D721Med (cell line): ENCODE measurements around the gene FRAT1.
"Not testable (repeated sequence)": the region's sequence is repeated elsewhere in the genome, so short reads cannot be mapped to it uniquely, and the experiment has no call there.

Experiments used
- DNase-seq: peaks from one replicate; pipeline ENCODE4 v3.0.0; 2011; ENCODE audit warnings: low spot score; ENCODE audit not compliant: insufficient read length
- FAIRE-seq: peaks from 2 replicates; lab custom pipeline; 2011; peaks lifted over from hg19 to GRCh38; lab: Jason Lieb, UNC
- CTCF ChIP-seq: IDR thresholded peaks from 2 replicates; pipeline ENCODE4 v1.5.1; 2012; ENCODE audit warnings: mild to moderate bottlenecking, control low read depth; ENCODE audit not compliant: insufficient read depth; ENCODE audit errors: missing control alignments

The FRAT1 gene

DNA sequence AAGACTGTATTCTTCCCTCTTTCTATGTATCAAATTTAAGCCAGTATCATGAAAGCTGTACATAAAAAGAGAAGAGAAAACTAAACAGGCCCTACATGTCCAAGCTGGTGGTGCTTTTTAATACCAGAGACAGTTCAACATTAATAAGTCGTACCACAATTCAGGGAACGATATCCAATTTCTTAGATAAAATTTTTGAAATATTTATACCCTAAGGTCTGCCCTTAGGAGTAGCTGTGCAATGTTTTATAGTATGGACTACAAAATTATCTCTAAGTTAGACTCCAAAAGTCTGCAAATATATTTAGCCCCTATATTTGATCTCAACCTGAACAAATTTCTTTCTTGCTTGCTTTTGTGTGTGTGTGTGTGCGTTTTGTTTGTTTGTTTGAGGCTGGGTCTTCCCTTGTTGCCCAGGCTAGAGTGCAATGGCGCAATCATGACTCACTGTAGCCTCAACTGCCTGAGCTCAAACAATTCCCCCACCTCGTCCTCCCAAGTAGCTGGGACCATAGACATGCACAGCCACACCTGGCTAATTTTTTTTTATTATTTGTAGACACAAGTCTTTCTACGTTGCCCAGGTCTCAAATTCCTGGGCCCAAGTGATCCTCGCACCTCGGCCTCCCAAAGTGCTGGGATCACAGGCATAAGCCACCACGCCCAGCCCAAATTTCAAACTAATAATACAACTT is 39.8 kb upstream of the FRAT1 start:
- no peak for DNase-seq
- no peak for TF ChIP-seq CTCF
- FAIRE-seq: no peak

DNA sequence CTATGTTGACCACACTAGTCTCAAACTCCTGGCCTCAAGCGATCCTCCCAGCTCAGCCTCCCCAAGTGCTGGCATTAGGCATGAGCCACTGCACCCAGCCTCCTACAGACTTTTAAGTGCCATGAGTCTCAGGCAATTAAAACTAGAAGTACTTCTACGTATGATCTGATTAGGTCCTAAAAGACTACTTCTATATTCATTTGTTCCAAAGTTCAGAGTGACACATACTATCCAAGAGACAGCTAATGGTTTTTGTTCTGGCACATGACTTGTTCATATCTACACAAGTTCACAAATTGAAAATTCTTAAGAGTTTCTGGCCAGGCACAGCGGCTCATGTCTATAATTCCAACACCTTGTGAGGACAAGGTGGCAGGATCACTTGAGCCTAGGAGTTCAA is 38.3 kb upstream of the FRAT1 start:
- no peak for FAIRE-seq
- no peak for DNase-seq
- TF ChIP-seq CTCF: no peak

- FAIRE-seq, DNase-seq: not testable (repeated sequence)
Observed at GRCh38 chr10:97290076-97290475, 29.0 kb upstream of the FRAT1 start.

- DNase-seq, FAIRE-seq: not testable (repeated sequence)
Observed at GRCh38 chr10:97290576-97291356, 28.3 kb upstream of the FRAT1 start.

DNA sequence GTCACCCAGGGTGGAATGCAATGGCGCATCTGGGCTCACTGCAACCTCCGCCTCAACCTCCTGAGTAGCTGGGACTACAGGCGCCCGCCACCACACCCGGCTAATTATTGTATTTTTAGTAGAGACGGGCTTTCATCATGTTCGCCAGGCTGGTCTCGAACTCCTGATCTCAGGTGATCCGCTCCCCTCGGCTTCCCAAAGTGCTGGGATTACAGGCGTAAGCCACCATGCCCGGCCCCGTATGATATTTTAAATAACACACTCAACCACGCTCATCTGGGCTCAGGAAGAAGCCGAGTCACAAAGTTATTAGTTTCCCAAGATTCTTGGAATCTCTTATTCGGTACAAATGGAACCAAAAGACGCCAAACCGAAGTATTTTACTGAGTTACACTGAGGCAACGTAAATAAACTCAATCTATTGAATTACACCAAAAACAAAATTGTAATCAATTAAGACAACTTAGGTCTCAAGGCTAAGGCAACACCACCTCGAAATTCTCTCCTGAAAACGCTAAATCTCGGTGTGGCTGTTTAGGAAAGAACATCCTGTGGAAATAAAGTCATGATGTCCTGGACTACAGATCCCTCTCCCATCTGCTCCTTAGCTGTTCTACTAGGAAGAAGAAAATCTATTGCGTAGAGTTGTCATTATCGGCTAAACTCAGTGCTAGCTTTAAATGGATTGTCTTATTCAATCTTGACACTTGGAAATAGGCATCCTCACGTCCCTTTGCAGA is 27.5 kb upstream of the FRAT1 start:
- FAIRE-seq (no peak), DNase-seq (no peak)
- no peak for TF ChIP-seq CTCF

GRCh38 chr10:97292097-97292861 is 26.8 kb upstream of the FRAT1 start, which contains the start of gene ARHGAP19:
TSS of gene ARHGAP19 (minus strand) at chr10:97292637. CDS start at chr10:97292627, 10 bp downstream.
- no peak for TF ChIP-seq CTCF
- FAIRE-seq (no peak), DNase-seq (peak; percentile 61)

DNA sequence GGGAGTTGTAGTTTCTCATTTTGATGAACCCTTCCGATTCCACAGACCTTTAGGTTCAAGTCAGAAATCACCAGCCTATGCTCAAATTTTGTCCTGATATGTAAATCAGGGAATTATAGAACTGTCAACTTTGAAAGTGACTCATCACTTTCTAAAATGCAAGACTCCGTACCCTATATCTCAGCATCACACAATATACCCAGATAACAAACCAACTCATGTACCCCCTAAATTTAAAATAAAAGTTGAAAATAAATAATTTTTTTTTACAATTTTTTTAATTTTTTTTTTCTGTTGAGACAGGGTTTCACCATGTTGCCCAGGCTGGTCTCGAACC is 26.2 kb upstream of the FRAT1 start:
- no peak for TF ChIP-seq CTCF
- FAIRE-seq (no peak), DNase-seq (no peak)
